Measurements from ENCODE around the gene RYR2.
"Not testable (repeated sequence)": the region's sequence is repeated elsewhere in the genome, so short reads cannot be mapped to it uniquely, and the experiment has no call there.

Gene RYR2

GRCh38 chr1:237591353-237591752 is 549.4 kb downstream of the RYR2 start:
- no peak for DNase-seq

- DNase-seq = not testable (repeated sequence)
Measured at GRCh38 chr1:237603036-237603568, 561.1 kb downstream of the RYR2 start.

GRCh38 chr1:237608433-237608832 is 566.4 kb downstream of the RYR2 start:
- DNase-seq = no peak

- DNase-seq = no peak
Measured at GRCh38 chr1:237610157-237610556, 568.2 kb downstream of the RYR2 start.

- no peak for DNase-seq
Measured at GRCh38 chr1:237613984-237614383, 572.0 kb downstream of the RYR2 start.

- no peak for DNase-seq
Measured at GRCh38 chr1:237619553-237619952, 577.6 kb downstream of the RYR2 start.

- DNase-seq = no peak
Measured at GRCh38 chr1:237634922-237635321, 592.9 kb downstream of the RYR2 start.

- DNase-seq = no peak
Measured at GRCh38 chr1:237638555-237638954, 596.6 kb downstream of the RYR2 start.

- no peak for DNase-seq
Measured at GRCh38 chr1:237640011-237640671, 598.2 kb downstream of the RYR2 start.

GRCh38 chr1:237640966-237641365 is 599.0 kb downstream of the RYR2 start:
- no peak for DNase-seq

GRCh38 chr1:237650809-237651208 is 608.8 kb downstream of the RYR2 start:
- DNase-seq = no peak

GRCh38 chr1:237655778-237656177 is 613.8 kb downstream of the RYR2 start:
- no peak for DNase-seq

- DNase-seq = no peak
Measured at GRCh38 chr1:237664348-237664747, 622.4 kb downstream of the RYR2 start.

- DNase-seq = no peak
Measured at GRCh38 chr1:237670302-237670701, 628.3 kb downstream of the RYR2 start.

- DNase-seq = no peak
Measured at GRCh38 chr1:237671262-237671661, 629.3 kb downstream of the RYR2 start.

- DNase-seq = no peak
Measured at GRCh38 chr1:237671935-237672334, 630.0 kb downstream of the RYR2 start.

- no peak for DNase-seq
Measured at GRCh38 chr1:237672748-237673147, 630.8 kb downstream of the RYR2 start.

GRCh38 chr1:237673631-237674030 is 631.6 kb downstream of the RYR2 start:
- DNase-seq = no peak

GRCh38 chr1:237677979-237678378 is 636.0 kb downstream of the RYR2 start:
- DNase-seq = no peak

GRCh38 chr1:237679687-237680086 is 637.7 kb downstream of the RYR2 start:
- no peak for DNase-seq

- no peak for DNase-seq
Measured at GRCh38 chr1:237681210-237681609, 639.2 kb downstream of the RYR2 start.

- DNase-seq = no peak
Measured at GRCh38 chr1:237684236-237684635, 642.3 kb downstream of the RYR2 start.

GRCh38 chr1:237685551-237685950 is 643.6 kb downstream of the RYR2 start:
- no peak for DNase-seq

- DNase-seq = no peak
Measured at GRCh38 chr1:237687804-237688203, 645.8 kb downstream of the RYR2 start.

- no peak for DNase-seq
Measured at GRCh38 chr1:237690656-237691055, 648.7 kb downstream of the RYR2 start.

All from activated T-cell treated with anti-CD3 and anti-CD28 coated beads for 4 hours (primary cell).